Stimulated activated CD8-positive, alpha-beta memory T cell treated with anti-CD3 and anti-CD28 coated beads, Interleukin-12 subunit alpha, Interleukin-12 subunit beta, amount 100 ng/mL, for 24 hours (primary cell): ENCODE data around the gene KCNG2.
"Not testable (repeated sequence)": the region's sequence is repeated elsewhere in the genome, so short reads cannot be mapped to it uniquely, and the experiment has no call there.

Experiments used
- DNase-seq: peaks from one replicate; pipeline ENCODE4 v3.0.0-alpha.2; 2020; ENCODE audit errors: extremely low read depth

Gene KCNG2

GRCh38 chr18:79853303-79853992 is 55.7 kb downstream of the KCNG2 start:
- DNase-seq: no peak

GRCh38 chr18:79853993-79854364 is 56.2 kb downstream of the KCNG2 start:
- no peak for DNase-seq

- DNase-seq: no peak
These were observed 57.6 kb downstream of the KCNG2 start for GRCh38 chr18:79855147-79855933.

GRCh38 chr18:79856119-79857007 is 58.6 kb downstream of the KCNG2 start:
- no peak for DNase-seq

- no peak for DNase-seq
These were observed 59.4 kb downstream of the KCNG2 start for GRCh38 chr18:79857082-79857671.

- DNase-seq: no peak
These were observed 61.6 kb downstream of the KCNG2 start for GRCh38 chr18:79859314-79859713.

GRCh38 chr18:79861687-79862086 is 63.9 kb downstream of the KCNG2 start:
- no peak for DNase-seq

GRCh38 chr18:79862562-79862961 is 64.8 kb downstream of the KCNG2 start:
- no peak for DNase-seq

- no peak for DNase-seq
These were observed 65.6 kb downstream of the KCNG2 start for GRCh38 chr18:79863161-79864005.

- no peak for DNase-seq
These were observed 66.4 kb downstream of the KCNG2 start for GRCh38 chr18:79864006-79864725.

- not testable (repeated sequence) for DNase-seq
These were observed 67.2 kb downstream of the KCNG2 start for GRCh38 chr18:79864955-79865354.

- not testable (repeated sequence) for DNase-seq
These were observed 68.2 kb downstream of the KCNG2 start for GRCh38 chr18:79865951-79866350.

- no peak for DNase-seq
These were observed 69.3 kb downstream of the KCNG2 start for GRCh38 chr18:79866889-79867574.

GRCh38 chr18:79867666-79868065 is 69.9 kb downstream of the KCNG2 start:
- no peak for DNase-seq

GRCh38 chr18:79868168-79868784 is 70.5 kb downstream of the KCNG2 start:
- no peak for DNase-seq

- DNase-seq: no peak
These were observed 71.2 kb downstream of the KCNG2 start for GRCh38 chr18:79868811-79869541.

GRCh38 chr18:79869591-79870300 is 72.0 kb downstream of the KCNG2 start:
- DNase-seq: no peak
